SU-DHL-6 (cell line): ENCODE measurements around the gene GSDME.

Experiments
- H2AFZ ChIP-seq: fragments of 200-600 bp; sonication (generic); 2 replicates; pipeline ENCODE4 v1.6.1; 2014; ENCODE audit warnings: low read depth, mild to moderate bottlenecking, moderate library complexity, mixed read lengths, antibody characterized with exemption, low read length; ENCODE audit not compliant: severe bottlenecking
- H3F3A ChIP-seq: fragments of 200-600 bp; shearing (Covaris generic); 2 replicates; pipeline ENCODE4 v1.6.0; 2016; ENCODE audit warnings: antibody characterized with exemption, mild to moderate bottlenecking; ENCODE audit not compliant: insufficient read depth
- H3K27ac ChIP-seq: fragments of 200-600 bp; sonication (generic); 2 replicates; pipeline ENCODE4 v1.5.1; 2016; ENCODE audit warnings: low read depth, mild to moderate bottlenecking, low read length, moderate library complexity, mixed read lengths
- H3K27me3 ChIP-seq: fragments of 200-600 bp; sonication (generic), shearing (Covaris generic); 2 replicates; pipeline ENCODE4 v1.6.0; 2014; ENCODE audit warnings: mild to moderate bottlenecking, low read length
- H3K36me3 ChIP-seq: fragments of 200-600 bp; sonication (generic); 2 replicates; pipeline ENCODE4 v1.6.1; 2014; ENCODE audit warnings: mild to moderate bottlenecking, low read length, mixed read lengths
- H3K4me2 ChIP-seq: fragments of 300-600, 200-600 bp; shearing (Covaris generic), sonication (generic); 2 replicates; pipeline ENCODE4 v1.6.0; 2014; ENCODE audit warnings: low read length, low read depth, mild to moderate bottlenecking; ENCODE audit not compliant: poor library complexity, severe bottlenecking
- H3K4me3 ChIP-seq: fragments of 200-600 bp; sonication (generic); 2 replicates; pipeline ENCODE4 v1.5.1; 2014; ENCODE audit warnings: antibody characterized with exemption, low read length, mild to moderate bottlenecking, mixed read lengths; ENCODE audit not compliant: insufficient read depth, poor library complexity, severe bottlenecking
- H3K79me2 ChIP-seq: fragments of 200-600 bp; sonication (generic); 2 replicates; pipeline ENCODE4 v1.6.1; 2014; ENCODE audit warnings: mild to moderate bottlenecking, low read length, moderate library complexity; ENCODE audit not compliant: insufficient read depth
- H3K9ac ChIP-seq: fragments of 200-600 bp; sonication (generic); 2 replicates; pipeline ENCODE4 v1.7.0; 2014; ENCODE audit warnings: mild to moderate bottlenecking, low read length
- H3K9me2 ChIP-seq: fragments of 200-600 bp; sonication (generic); replicated peaks from 2 replicates; pipeline ENCODE4 v1.6.1; 2014; ENCODE audit warnings: low read length; ENCODE audit not compliant: insufficient read depth
- H3K9me3 ChIP-seq: fragments of 200-600 bp; sonication (generic); 2 replicates; pipeline ENCODE4 v1.6.1; 2014; ENCODE audit warnings: low read length, mixed read lengths; ENCODE audit not compliant: insufficient read depth
- H4K20me1 ChIP-seq: fragments of 200-600 bp; sonication (generic); 2 replicates; pipeline ENCODE4 v1.6.1; 2014; ENCODE audit warnings: low read depth, mild to moderate bottlenecking, antibody characterized with exemption, low read length, moderate library complexity, mixed read lengths
- EZH2phosphoT487 ChIP-seq: fragments of 200-600 bp; sonication (generic), shearing (Covaris generic); conservative IDR thresholded peaks from 2 replicates; pipeline ENCODE4 v1.6.1; 2018; ENCODE audit warnings: mild to moderate bottlenecking, antibody characterized with exemption, low read length, moderate library complexity, mixed read lengths
- TF ChIP-seq, protein P1 (sequence below): fragments of 200-600 bp; sonication (generic); IDR thresholded peaks from one replicate; pipeline ENCODE4 v1.5.1; 2017; ENCODE audit warnings: antibody characterized with exemption, mild to moderate bottlenecking, low read length, moderate library complexity; ENCODE audit not compliant: insufficient read depth, poor library complexity, severe bottlenecking

Gene GSDME

DNA sequence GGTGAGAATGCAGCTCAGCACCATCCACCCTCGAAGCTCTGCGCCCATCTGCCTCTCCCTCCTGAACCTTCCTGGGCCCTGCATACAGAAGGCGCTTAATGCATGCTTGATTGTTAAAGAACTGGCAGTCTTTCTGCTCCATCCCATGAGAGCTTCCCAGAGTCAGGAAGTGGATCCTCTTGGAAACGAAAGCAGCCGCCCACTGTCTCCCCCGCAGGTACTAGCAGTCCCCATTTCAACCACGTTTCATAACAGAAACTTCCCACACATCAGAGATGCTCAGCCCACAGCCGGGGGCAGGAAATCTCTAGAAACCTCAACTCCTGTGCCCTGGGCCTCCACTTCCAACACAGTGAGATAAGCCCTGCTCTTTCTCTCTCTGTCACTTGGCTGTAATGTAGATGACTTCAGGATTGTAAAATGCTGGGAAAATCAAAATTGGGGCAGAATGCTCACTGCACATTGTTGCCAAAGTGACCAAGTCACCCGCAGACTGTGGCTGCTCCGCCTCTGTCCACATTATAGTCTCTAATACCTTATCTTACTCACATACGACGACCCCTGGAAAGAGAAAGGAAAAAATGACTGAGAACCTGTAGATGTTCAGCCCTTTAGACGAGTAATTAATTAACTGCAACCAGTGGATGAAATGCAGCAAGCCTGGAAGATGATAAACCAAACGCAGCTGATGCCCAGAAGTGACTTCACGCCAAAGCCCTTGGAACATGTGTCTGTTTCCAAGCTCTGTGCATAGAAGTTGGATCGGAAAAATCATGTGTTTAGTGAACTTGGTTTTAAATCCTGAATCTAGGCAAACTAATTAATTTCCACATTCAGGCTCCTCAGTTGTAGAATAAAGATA, 28.5 kb downstream of the GSDME start:
- H3K36me3 ChIP-seq: no peaks in the 10 kb centered on the region
- no peak overlapping the region for H3K4me2 ChIP-seq
- TF ChIP-seq, protein P1, sequence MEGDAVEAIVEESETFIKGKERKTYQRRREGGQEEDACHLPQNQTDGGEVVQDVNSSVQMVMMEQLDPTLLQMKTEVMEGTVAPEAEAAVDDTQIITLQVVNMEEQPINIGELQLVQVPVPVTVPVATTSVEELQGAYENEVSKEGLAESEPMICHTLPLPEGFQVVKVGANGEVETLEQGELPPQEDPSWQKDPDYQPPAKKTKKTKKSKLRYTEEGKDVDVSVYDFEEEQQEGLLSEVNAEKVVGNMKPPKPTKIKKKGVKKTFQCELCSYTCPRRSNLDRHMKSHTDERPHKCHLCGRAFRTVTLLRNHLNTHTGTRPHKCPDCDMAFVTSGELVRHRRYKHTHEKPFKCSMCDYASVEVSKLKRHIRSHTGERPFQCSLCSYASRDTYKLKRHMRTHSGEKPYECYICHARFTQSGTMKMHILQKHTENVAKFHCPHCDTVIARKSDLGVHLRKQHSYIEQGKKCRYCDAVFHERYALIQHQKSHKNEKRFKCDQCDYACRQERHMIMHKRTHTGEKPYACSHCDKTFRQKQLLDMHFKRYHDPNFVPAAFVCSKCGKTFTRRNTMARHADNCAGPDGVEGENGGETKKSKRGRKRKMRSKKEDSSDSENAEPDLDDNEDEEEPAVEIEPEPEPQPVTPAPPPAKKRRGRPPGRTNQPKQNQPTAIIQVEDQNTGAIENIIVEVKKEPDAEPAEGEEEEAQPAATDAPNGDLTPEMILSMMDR: no peak
- TF ChIP-seq EZH2phosphoT487: no peak
- H3K9ac ChIP-seq: no peak overlapping the region
- H3K9me2 ChIP-seq: no peaks in the 10 kb centered on the region
- no peak overlapping the region for H3K4me3 ChIP-seq
- H2AFZ ChIP-seq: no peak overlapping the region
- no peaks in the 10 kb centered on the region for H3F3A ChIP-seq
- no peaks in the 10 kb centered on the region for H4K20me1 ChIP-seq
- no peak overlapping the region for H3K27ac ChIP-seq
- no peaks in the 10 kb centered on the region for H3K79me2 ChIP-seq
- no peaks in the 10 kb centered on the region for H3K27me3 ChIP-seq
- H3K9me3 ChIP-seq: no peaks in the 10 kb centered on the region

DNA sequence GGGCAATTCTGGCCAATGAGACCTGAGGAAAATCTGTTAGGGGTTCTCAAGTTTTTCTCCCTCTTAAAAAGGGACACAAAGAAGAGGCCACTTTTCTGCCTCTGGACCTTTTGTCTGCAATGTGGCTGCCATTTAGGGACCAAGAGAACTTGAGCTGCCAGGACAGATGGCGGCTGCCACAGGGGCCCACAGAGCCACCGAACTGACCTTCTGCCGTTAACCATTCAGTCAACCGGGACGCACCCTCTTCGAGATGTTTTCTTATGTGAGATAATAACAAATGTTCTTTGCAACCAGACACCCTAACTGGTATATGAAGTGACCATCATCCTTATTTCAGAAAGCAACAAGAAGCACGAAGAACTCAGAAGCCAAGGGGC, 29.2 kb downstream of the GSDME start:
- H3K27ac ChIP-seq: no peak overlapping the region
- no peaks in the 10 kb centered on the region for H3K36me3 ChIP-seq
- no peak for TF ChIP-seq EZH2phosphoT487
- TF ChIP-seq, protein P1: no peak
- no peak overlapping the region for H3K4me2 ChIP-seq
- H3K9me2 ChIP-seq: no peaks in the 10 kb centered on the region
- no peaks in the 10 kb centered on the region for H3K9me3 ChIP-seq
- no peaks in the 10 kb centered on the region for H3F3A ChIP-seq
- H2AFZ ChIP-seq: no peak overlapping the region
- no peaks in the 10 kb centered on the region for H3K79me2 ChIP-seq
- H3K27me3 ChIP-seq: no peaks in the 10 kb centered on the region
- no peak overlapping the region for H3K4me3 ChIP-seq
- no peaks in the 10 kb centered on the region for H4K20me1 ChIP-seq
- H3K9ac ChIP-seq: no peak overlapping the region

DNA sequence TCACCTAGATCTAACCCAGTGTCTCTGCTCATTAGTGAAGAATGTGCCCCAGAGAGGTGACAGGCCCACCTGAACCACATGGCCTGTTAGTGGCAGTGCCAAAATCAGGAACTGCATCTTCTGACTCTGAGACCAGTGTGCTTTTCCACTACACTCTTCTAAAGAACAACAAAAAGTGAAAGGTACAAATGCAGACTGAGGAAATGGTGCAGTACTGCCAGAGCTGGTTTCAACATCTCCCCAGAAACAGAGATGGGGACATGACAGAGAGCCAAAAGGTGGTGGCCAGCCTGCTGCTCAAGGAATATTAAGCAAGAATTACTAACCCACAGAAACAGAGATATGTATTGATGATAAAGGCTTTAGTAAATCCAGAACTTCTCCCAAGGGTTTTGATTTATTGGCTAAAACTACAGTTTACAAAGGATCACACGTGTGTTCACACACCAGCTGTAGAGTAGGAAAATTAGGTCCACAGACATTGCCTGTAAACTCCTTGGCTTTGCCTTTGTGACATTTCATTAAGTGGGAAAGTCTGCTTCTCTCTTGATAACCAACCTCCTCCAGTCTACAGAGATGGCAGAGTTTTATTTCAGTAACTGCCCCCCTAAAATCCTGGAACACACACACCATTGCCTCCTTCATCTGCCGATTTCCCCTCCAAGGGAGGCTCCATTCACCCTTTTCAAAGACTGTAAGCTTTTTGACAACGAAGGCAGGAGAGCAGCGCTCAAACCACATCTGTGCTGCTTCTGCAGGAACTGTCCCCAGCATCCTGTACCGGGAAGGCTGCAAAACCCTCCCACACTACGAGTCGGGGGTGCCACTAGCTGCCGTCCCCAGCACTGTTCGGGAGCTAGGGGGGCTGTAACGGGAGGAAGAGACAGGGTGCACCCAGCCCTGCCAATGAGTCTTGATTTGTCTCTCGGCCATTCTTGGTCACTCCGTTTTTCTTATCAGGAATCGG, 29.8 kb downstream of the GSDME start:
- Histone ChIP-seq H3F3A (no peaks in the 10 kb centered on the region), H2AFZ (no peak overlapping the region), H3K9me3 (no peaks in the 10 kb centered on the region), H3K9me2 (no peaks in the 10 kb centered on the region), H3K27ac (no peak overlapping the region), H3K36me3 (no peaks in the 10 kb centered on the region), H3K27me3 (no peaks in the 10 kb centered on the region), H3K9ac (no peak overlapping the region), H4K20me1 (no peaks in the 10 kb centered on the region), H3K79me2 (no peaks in the 10 kb centered on the region), H3K4me2 (no peak overlapping the region), H3K4me3 (no peak overlapping the region)
- no peak for TF ChIP-seq EZH2phosphoT487
- TF ChIP-seq, protein P1: no peak
